HCT116 (cell line): ENCODE results near the gene VPS39. TPM values are rescaled to one million over a fixed set of nuclear protein-coding genes. Genes with fewer than 3 reads are reported as not detected.

Experiments used
- ATAC-seq: fragments of 200-7000 bp; cut with Tn5 transposase; 2 replicates; pipeline ENCODE4 v1.9.1; 2020; ENCODE audit warnings: mild to moderate bottlenecking, moderate library complexity
- BruUV-seq: library from RNA; stranded (reverse); fragments of 400-500 nt; replicated peaks from 2 replicates; lab custom pipeline; 2021; lab: Mats Ljungman, UMichigan
- CTCF ChIA-PET: fragments of 300-600 bp; sonication (Branson Sonifier 250); formaldehyde crosslinking; loops from one replicate; lab custom pipeline; 2021; ENCODE audit warnings: antibody characterized with exemption; lab: Charles Lee
- POLR2A ChIA-PET: fragments of 300-600, 350-600 bp; sonication (Branson Sonifier 250); formaldehyde crosslinking; loops from one replicate; lab custom pipeline; 2021; ENCODE audit warnings: antibody characterized with exemption; lab: Charles Lee
- RAD21 ChIA-PET, 2 experiments: fragments of 300-600 bp; sonication (Branson Sonifier 250); formaldehyde crosslinking; loops; one replicate each; lab custom pipeline; 2023; ENCODE audit warnings: low total read pairs in 2 of 2; ENCODE audit not compliant: uncharacterized antibody in 2 of 2, unreplicated experiment in 2 of 2, low non-redundant PET in 1 of 2; lab: Charles Lee
- DNase-seq: peaks from one replicate; pipeline ENCODE4 v3.0.0-alpha.2; 2010; ENCODE audit warnings: low read depth, low spot score
- H2AFZ ChIP-seq: fragments of 200-600 bp; shearing (Covaris generic), sonication (generic); 2 replicates; pipeline ENCODE4 v1.6.1; 2017; ENCODE audit warnings: low read depth, mixed run types, mixed read lengths, antibody characterized with exemption, low read length; ENCODE audit not compliant: poor library complexity, severe bottlenecking
- H3K27ac ChIP-seq: 2 replicates; pipeline ENCODE4 v1.5.1; 2012; ENCODE audit warnings: low read depth, low read length
- H3K27me3 ChIP-seq: fragments of 200-600 bp; sonication (generic); 2 replicates; pipeline ENCODE4 v1.6.1; 2016; ENCODE audit warnings: mixed run types, low read length, mixed read lengths; ENCODE audit not compliant: insufficient read depth
- H3K36me3 ChIP-seq, 2 experiments: fragments of 200-500 bp in 1 of 2; fragments of 200-600 bp in 1 of 2; sonication (Bioruptor generic) in 1 of 2; sonication (generic) in 1 of 2; 2 replicates each; pipeline versions ENCODE4 v1.5.1 to v1.6.1; 2014 to 2016; ENCODE audit warnings: low read length in 2 of 2, inconsistent platforms in 1 of 2, mixed read lengths in 1 of 2, mixed run types in 1 of 2; ENCODE audit not compliant: insufficient read depth in 2 of 2, control insufficient read depth in 1 of 2
- H3K4me1 ChIP-seq, 2 experiments: fragments of 200-600 bp in 1 of 2; sonication (generic) in 1 of 2; 2 replicates each; pipeline versions ENCODE4 v1.5.1 to v1.6.1; 2012 to 2017; ENCODE audit warnings: low read length in 2 of 2, inconsistent platforms in 1 of 2, mild to moderate bottlenecking in 1 of 2, mixed read lengths in 1 of 2, mixed run types in 1 of 2, moderate library complexity in 1 of 2; ENCODE audit not compliant: insufficient read depth in 2 of 2, control insufficient read depth in 1 of 2
- H3K4me2 ChIP-seq: fragments of 200-600 bp; sonication (generic); 2 replicates; pipeline ENCODE4 v1.6.1; 2017; ENCODE audit warnings: mixed run types, low read length, mixed read lengths
- H3K4me3 ChIP-seq, 2 experiments: fragments of 200-600 bp in 1 of 2; sonication (generic) in 1 of 2; replicated peaks in 1 of 2; 2 replicates each; pipeline ENCODE4 v1.5.1; 2011 to 2016; ENCODE audit warnings: low read length in 2 of 2, control low read depth in 1 of 2, low read depth in 1 of 2, mild to moderate bottlenecking in 1 of 2, mixed read lengths in 1 of 2, mixed run types in 1 of 2
- H3K79me2 ChIP-seq: fragments of 200-600 bp; sonication (generic); 2 replicates; pipeline ENCODE4 v1.6.1; 2017; ENCODE audit warnings: mild to moderate bottlenecking, mixed run types, low read length, moderate library complexity, mixed read lengths; ENCODE audit not compliant: insufficient read depth
- H3K9ac ChIP-seq: fragments of 200-600 bp; sonication (generic); 2 replicates; pipeline ENCODE4 v1.6.1; 2016; ENCODE audit warnings: low read length, mixed read lengths
- H3K9me2 ChIP-seq: fragments of 200-600 bp; sonication (generic), shearing (Covaris generic); 2 replicates; pipeline ENCODE4 v1.6.1; 2017; ENCODE audit warnings: mixed run types, mild to moderate bottlenecking, moderate library complexity; ENCODE audit not compliant: insufficient read depth
- H3K9me3 ChIP-seq, 2 experiments: fragments of 200-500 bp in 1 of 2; fragments of 200-600 bp in 1 of 2; sonication (Bioruptor generic) in 1 of 2; sonication (generic) in 1 of 2; 2 replicates each; pipeline ENCODE4 v1.6.1; 2014 to 2017; ENCODE audit warnings: low read length in 2 of 2, mixed read lengths in 2 of 2, inconsistent platforms in 1 of 2, low read depth in 1 of 2, mild to moderate bottlenecking in 1 of 2, mixed run types in 1 of 2, moderate library complexity in 1 of 2; ENCODE audit not compliant: control insufficient read depth in 1 of 2, insufficient read depth in 1 of 2
- H4K20me1 ChIP-seq: fragments of 200-600 bp; sonication (generic), shearing (Covaris generic); 2 replicates; pipeline ENCODE4 v1.6.1; 2017; ENCODE audit warnings: mixed run types, mild to moderate bottlenecking, moderate library complexity; ENCODE audit not compliant: insufficient read depth
- ATF3 ChIP-seq: IDR thresholded peaks from 2 replicates; pipeline ENCODE4 v1.6.1; 2012
- CBX3 ChIP-seq: IDR thresholded peaks from 2 replicates; pipeline ENCODE4 v1.6.1; 2012; ENCODE audit warnings: low read depth
- CTCF ChIP-seq, 3 experiments: fragments of 200-600 bp in 1 of 3; sonication (generic) in 1 of 3; IDR thresholded peaks in 2 of 3; conservative IDR thresholded peaks in 1 of 3; 2 replicates each; pipeline ENCODE4 v1.5.1; 2012 to 2017; ENCODE audit warnings: low read depth in 2 of 3, low read length in 2 of 3, antibody characterized with exemption in 1 of 3, borderline replicate concordance in 1 of 3, control low read depth in 1 of 3, mild to moderate bottlenecking in 1 of 3, mixed read lengths in 1 of 3, mixed run types in 1 of 3, moderate library complexity in 1 of 3; ENCODE audit not compliant: insufficient read depth in 1 of 3
- ELF1 ChIP-seq: IDR thresholded peaks from 2 replicates; pipeline ENCODE4 v1.6.1; 2012; ENCODE audit warnings: low read depth, borderline replicate concordance
- FOSL1 ChIP-seq: IDR thresholded peaks from 2 replicates; pipeline ENCODE4 v1.6.1; 2012; ENCODE audit warnings: low read depth
- JUND ChIP-seq: IDR thresholded peaks from 2 replicates; pipeline ENCODE4 v1.6.1; 2012
- MAX ChIP-seq: IDR thresholded peaks from 2 replicates; pipeline ENCODE4 v1.6.1; 2012
- POLR2AphosphoS5 ChIP-seq: IDR thresholded peaks from 2 replicates; pipeline ENCODE4 v1.6.1; 2011; ENCODE audit warnings: mild to moderate bottlenecking, low read depth, low read length, moderate library complexity
- intact Hi-C: fragments of 100-400 bp; cut with micrococcal nuclease; formaldehyde crosslinking; loops from 2 replicates; pipeline ENCODE4 v1.10.0; 2022
- total RNA-seq: library from RNA; stranded (reverse); gene quantifications from one replicate; pipeline ENCODE4 v1.2.1, GENCODE V29; 2021; ENCODE audit not compliant: unreplicated experiment

The VPS39 gene
- total RNA-seq, 1 experiment from 2014 or later, result 40.1 TPM

- Histone ChIP-seq H2AFZ (no peak overlapping the region), H3K9me3 (no peaks in the 10 kb centered on the region), H3K36me3 (no peaks in the 10 kb centered on the region), H3K4me2 (no peak overlapping the region), H3K27ac (no peak overlapping the region), H3K27me3 (no peaks in the 10 kb centered on the region; the same call in 1 of the 2 replicates), H4K20me1 (no peaks in the 10 kb centered on the region), H3K4me1 (no peaks in the 10 kb centered on the region), H3K9ac (no peak overlapping the region), H3K4me3 (no peak overlapping the region), H3K9me2 (no peaks in the 10 kb centered on the region), H3K79me2 (no peaks in the 10 kb centered on the region)
- ChIA-PET POLR2A (no interaction called here), RAD21 (no interaction called here), CTCF (no interaction called here)
- ATAC-seq (no peak), DNase-seq (no peak)
- TF ChIP-seq MAX (no peak), FOSL1 (no peak), ELF1 (no peak), JUND (no peak), CBX3 (no peak), POLR2AphosphoS5 (no peak)
- intact Hi-C loops, result no loop called here
- no TSS peak for BruUV-seq
Observed at GRCh38 chr15:42143866-42144625, 64.1 kb downstream of the VPS39 start.

- Histone ChIP-seq H3K4me2 (no peak overlapping the region), H3K9me2 (no peaks in the 10 kb centered on the region), H3K27me3 (no peaks in the 10 kb centered on the region; the same call in 1 of the 2 replicates), H2AFZ (no peak overlapping the region), H3K36me3 (no peaks in the 10 kb centered on the region), H3K79me2 (no peaks in the 10 kb centered on the region), H3K9me3 (no peaks in the 10 kb centered on the region), H3K9ac (no peak overlapping the region), H3K4me1 (no peaks in the 10 kb centered on the region), H3K27ac (no peak overlapping the region), H4K20me1 (no peaks in the 10 kb centered on the region), H3K4me3 (no peak overlapping the region)
- no peak for DNase-seq
- POLR2A ChIA-PET, result no interaction called here
- BruUV-seq, result no TSS peak
- RAD21 ChIA-PET, result no interaction called here
- no peak for TF ChIP-seq CTCF (IDR thresholded peaks at IDR 0.05 in 2 of 3, conservative IDR thresholded peaks at IDR 0.05 in 1 of 3; ENCODE audit: borderline replicate concordance in 1 of 3, insufficient read depth in 1 of 3, low read depth in 2 of 3, low read length in 2 of 3)
- TF ChIP-seq ATF3, result no peak
- CTCF ChIA-PET, result no interaction called here
- intact Hi-C loops, result no loop called here
- ATAC-seq, result no peak
Observed at GRCh38 chr15:42143356-42143755, 64.7 kb downstream of the VPS39 start.
